ENCODE data around the gene NFATC1.

NFATC1 gene

GRCh38 chr18:79395761-79396404 is at the start of gene NFATC1:
TSS of gene NFATC1 (plus strand) at chr18:79395930. CDS start at chr18:79396225, 295 bp downstream.
- peak; percentile 53 for DNase-seq

DNA sequence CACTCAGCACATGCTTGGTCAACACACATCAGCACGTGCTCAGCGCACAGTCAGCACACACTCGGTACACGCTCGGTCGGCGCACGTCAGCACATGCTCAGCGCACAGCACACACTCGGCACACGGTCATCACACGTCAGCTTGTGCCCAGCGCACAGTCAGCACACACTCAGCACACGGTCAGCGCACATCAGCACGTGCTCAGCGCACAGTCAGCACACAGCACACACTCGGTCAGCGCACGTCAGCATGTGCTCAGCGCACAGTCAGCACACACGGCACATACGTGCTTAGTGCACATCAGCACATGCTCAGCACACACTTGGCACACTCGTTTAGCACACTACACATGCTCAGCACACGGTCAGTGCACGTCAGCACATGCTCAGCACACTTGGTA is 49.7 kb upstream of the NFATC1 start:
- no peak for DNase-seq

DNA sequence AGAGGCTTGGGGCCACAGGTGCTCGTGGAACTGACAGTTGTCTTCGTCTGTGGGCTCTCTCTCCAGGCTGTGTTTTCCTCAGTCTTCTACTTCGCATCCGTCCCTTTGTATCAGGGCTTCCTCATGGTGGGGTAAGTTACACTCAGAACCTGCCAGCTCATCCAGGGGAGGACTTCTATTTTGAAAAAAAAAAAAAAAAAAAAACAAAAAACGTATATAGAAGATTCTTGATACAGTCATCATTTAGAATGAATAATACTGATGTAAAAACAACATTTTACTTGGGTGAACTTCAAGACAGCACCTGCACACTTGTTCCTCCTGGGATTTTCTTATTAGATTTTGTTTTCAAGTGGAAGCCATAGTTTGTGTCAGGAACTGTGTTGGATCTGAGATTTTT is 47.7 kb upstream of the NFATC1 start:
- no peak for DNase-seq

DNA sequence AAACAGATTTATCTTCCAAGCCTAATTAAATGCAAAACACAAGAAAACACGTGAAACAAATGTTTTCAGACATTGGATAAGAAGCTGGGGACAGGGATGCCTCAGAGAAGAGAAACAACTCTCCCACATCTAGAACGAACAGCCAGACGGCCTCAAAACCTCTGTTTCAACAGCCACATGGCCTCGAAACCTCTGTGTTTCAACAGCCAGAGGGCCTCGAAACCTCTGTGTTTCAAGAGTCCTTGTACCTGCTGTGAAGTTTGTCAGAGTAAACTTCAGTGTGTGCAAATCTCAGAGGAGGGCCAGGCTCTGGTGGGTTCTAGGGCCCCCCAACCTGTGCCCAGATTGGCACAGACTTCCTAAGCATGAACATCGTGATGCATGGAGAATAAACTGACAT is 43.3 kb upstream of the NFATC1 start:
- no peak for DNase-seq

DNA sequence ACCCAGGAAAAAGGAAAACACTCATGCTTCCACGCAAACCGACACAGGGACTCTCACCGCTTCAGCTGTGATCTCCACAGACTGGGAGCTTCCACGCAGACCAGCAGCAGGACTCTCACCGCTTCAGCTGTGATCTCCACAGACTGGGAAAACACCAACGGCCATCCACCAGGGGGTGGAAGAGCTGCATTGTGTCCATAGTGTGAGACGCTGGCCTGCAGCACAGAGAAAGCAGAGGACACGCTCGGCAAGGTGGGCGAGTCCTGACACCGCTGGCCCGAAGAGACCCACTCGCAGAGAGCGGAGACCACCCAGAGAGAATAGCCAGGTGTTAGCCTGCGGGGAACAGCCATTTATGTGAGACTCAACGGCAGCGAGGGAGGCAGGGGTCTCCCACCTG is 42.5 kb upstream of the NFATC1 start:
- no peak for DNase-seq

DNA sequence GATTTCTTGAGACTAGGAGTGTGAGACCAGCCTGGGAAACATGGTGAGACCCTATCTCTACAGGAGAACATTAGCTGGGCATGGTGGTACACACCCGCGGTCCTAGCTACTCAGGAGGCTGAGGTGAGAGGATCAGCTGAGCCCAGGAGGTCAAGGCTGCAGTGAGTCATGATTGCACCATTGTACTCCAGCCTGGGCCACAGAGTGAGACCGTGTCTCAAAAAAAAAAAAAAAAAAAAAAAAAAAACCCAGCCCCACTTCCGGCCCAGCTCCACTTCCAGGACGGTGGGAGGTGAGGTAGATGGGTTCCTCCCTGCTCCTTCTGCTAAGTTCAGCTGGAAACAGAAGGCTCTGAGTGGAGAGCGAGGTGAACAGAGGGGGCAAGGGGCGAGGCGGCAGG is 41.4 kb upstream of the NFATC1 start:
- DNase-seq: no peak

- no peak for DNase-seq
Observed at GRCh38 chr18:79355433-79356335, 40.0 kb upstream of the NFATC1 start.

DNA sequence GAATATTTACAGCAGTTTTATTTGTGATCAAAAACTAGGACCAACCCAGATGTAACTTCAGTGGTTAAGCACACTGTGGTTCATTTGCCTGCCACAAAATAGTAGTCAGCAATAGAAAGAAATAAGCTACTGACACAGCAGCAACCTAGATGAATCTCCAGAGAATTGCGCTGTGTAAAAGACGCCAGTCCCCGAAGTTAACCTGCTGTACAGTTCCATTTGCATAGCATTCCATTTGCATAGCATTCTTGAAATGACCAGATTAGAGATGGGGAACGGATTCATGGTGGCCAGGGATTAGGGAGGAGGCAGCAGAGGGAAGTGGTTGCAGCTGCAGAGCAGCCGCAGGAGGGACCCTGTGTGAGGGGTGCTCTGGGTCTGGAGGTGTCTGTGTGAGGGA is 39.3 kb upstream of the NFATC1 start:
- DNase-seq: no peak

GRCh38 chr18:79360933-79361332 is 34.8 kb upstream of the NFATC1 start:
- DNase-seq: no peak

DNA sequence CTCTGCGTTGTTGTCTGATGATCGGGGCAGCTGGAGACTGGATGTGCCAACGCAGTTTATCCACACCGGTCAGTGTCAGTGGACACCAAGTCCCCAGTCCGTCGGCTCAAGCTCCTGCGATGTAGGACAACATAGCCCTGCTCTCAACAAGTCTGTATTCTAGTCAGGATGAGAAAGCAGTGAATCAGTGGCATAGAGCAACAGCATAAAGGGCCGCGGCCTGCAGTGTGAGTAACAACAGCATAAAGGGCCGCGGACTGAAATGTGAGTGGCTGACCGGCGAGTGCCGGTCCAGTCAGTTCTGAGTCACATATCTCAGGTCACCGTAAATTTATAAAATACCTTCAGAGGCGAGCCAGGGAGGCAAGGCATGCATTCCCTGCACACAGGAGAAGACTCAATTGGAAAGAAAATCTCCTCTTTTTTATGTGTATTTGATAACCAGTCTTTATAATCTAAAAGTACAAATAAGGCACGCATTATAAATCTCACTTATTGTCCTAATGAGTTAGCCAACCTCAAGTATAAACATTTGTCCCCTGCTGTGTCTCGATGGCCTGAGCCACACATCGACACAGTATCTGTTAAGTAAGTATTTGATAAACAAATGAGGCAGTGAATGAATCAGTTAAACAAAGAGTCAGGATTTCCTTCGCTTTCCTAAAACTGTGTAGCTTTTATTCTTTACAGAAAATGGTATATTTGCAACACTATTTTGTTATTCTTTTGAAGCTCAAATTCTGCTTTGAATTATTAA is 33.8 kb upstream of the NFATC1 start:
- DNase-seq: no peak

GRCh38 chr18:79365701-79366100 is 30.0 kb upstream of the NFATC1 start:
- DNase-seq: no peak

GRCh38 chr18:79366177-79367094 is 29.3 kb upstream of the NFATC1 start:
- no peak for DNase-seq

GRCh38 chr18:79367480-79367879 is 28.2 kb upstream of the NFATC1 start:
- no peak for DNase-seq

- no peak for DNase-seq
Observed at GRCh38 chr18:79367989-79368388, 27.7 kb upstream of the NFATC1 start.

GRCh38 chr18:79368681-79369080 is 27.0 kb upstream of the NFATC1 start:
- no peak for DNase-seq

DNA sequence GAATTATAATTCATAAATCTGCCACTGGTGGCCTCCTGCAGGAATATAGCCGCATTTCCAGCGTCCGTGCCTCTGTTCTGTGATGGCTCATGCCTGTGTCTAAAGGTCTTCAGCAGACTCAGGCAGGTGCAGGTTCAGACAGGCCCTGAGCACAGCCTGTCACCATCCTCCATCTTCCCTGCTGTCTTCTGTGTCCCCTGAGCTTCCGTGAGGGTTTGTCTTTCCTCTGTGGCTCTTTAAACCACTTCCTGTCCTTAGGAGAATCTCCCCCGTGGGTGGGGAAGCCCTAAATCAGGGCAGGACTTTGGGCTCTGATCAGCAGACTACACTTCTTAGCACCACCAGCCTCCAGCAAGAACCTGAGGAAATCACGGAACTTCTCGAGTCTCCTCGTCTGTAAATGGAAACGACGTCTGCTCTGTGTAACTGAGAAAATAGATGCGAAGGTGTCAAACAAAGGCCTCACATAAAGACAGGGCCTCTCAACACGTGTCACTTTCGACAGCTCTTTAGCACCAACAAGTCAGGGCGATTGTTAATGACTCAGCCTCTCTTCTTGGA is 24.1 kb upstream of the NFATC1 start:
- DNase-seq: no peak

GRCh38 chr18:79372461-79372860 is 23.3 kb upstream of the NFATC1 start:
- no peak for DNase-seq

- no peak for DNase-seq
Observed at GRCh38 chr18:79372991-79373390, 22.7 kb upstream of the NFATC1 start.

DNA sequence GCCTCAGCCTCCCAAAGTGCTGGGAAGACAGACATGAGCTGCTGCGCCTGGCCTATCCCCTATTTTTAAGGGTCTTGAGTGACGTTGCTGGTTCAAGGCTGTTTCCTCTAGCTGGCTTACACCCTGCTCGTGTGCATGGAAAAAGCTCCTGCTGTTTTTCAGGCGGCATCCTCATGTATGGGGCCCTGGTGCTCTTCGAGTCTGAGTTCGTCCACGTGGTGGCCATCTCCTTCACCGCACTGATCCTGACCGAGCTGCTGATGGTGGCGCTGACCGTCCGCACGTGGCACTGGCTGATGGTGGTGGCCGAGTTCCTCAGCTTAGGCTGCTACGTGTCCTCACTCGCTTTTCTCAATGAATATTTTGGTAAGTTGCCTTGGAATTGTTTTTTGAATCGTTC is 22.0 kb upstream of the NFATC1 start:
- no peak for DNase-seq

GRCh38 chr18:79374408-79375171 is 21.1 kb upstream of the NFATC1 start:
- no peak for DNase-seq

DNA sequence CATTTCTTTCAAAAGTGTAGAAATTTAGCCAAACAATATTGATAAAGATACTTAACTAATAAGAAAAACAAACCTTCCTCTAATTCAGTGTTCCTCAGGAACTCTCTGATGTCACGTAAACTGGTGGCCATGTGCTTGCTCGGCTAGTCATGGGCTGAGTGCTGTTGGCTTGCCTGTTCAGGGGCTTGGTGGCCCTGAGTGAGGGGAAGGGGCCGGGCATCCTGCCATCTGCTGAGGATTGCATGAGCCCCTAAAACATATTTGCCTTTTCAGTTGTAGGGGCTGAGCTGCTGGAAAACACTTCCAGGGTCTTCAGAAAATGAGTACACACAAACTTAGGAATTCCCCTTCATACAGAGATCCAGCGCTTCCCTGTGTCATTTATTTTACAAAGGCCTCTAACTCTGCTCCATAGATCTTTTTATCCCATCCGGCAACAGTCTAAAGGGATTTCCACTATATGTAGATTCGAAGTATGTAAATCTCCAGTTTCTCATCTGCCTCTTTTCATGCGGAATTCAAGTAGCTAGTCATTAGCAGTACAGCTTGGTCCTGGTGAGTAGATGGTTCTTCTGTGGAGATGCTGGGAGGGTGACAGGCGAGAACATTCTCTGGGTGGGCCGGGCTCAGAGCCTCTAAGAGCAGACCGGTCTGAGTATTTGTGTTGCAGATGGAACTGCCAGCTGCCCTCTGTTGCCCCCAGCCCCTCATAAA is 20.1 kb upstream of the NFATC1 start:
- no peak for DNase-seq
